T-helper 2 cell (primary cell): ENCODE results near the gene EBLN1.
"Not testable (repeated sequence)": the region's sequence is repeated elsewhere in the genome, so short reads cannot be mapped to it uniquely, and the experiment has no call there.

Experiments used
- DNase-seq, 5 experiments: peaks; one replicate each; pipeline versions ENCODE4 v3.0.0 to v3.0.0-alpha.2; 2012 to 2022

EBLN1 gene

DNA sequence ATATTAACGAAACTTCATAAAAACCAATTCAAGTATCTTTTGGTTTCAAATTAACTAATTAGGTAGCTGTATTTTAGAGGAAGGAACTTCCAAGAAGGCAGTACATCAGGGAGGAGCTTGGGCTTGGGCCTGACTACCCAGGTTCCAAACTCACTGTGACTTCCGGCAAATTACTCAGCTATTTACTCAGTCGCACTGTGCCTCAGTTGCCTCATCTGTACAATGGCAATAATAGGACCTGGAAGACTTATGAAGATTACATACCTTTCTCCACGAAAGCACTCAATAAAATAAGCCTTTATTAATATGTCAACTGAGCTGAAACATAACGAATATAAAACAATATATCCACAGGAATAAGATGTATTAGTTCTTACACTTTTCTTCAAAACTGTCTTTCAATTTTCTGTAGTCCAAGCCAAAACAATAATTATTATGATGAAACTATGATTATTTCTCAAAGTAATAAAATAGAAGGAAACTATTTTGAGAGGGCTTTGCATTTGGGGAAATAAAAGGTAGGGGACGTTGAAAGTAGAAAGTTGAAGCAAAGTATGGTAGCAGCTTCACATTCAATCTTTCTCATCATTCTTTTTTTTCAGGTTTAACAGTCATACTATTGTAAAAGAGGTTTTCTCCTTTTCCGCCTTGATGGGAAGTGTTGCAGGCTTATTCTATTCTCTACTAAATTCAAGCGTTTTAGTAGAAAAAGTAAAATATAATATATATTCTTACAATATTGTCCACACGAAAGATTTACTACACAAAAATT, 10.5 kb upstream of the EBLN1 start:
- peak in 1 of 5 experiments; percentile 23 for DNase-seq

DNA sequence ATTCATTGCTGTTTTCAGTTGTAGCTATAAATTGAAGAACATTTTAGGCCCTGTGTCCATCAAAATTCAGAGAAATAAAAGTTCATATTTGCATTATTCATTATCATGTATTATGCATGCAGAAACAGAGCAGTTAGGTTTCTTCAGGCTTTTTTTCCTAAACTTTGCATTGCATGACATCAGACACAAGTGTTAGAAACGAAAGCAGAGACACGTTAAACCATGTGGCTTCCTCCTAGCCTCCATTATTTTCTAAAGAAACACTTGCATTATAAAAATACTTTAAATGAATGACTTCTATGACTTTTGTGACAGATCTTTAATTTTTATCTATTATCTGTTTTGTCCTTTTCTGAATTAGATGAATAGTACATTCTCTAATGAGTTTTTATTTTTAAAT, 8.8 kb upstream of the EBLN1 start:
- DNase-seq = no peak

DNA sequence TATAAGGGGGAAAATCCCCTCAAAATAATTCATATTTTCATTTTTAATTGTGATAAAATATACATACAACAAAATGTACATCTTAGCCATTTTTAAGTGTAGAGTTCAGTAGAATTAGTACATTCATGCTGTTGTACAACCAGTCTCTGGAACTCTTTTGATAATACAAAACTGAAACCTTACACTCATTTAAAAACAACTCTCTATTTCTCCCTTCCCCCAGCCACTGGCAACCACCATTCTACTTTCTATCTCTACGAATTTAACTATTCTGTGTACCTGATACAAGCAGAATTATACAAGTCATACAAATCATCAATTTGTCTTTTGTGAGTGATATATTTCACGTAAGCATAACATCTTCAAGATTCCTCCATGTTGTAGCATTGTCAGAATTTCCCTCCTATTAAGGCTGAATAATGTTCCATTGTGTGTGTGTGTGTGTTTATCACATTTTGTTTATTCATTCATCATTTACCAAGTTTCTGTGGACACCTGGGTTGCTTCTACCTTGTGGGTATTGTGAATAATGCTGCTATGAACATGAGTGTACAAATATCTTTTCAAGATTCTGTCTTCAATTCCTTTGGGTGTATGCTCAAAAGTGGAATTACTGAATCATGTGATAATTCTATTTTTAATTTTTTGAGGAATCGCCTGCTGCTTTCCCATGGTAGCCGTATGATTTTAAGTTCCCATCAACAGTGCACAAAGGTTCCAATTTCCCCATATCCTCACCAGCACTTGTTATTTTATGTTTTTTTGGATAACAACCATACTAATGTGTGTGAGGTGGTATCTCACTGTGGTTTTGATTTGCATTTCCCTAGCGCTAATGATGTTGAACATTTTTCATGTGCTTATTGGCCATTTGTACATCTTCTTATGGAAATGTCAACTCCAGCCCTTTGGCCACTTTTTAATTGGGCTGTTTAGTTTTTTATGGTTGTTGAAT, 4.7 kb upstream of the EBLN1 start:
- peak in 1 of 5 experiments; percentile 70 for DNase-seq

DNA sequence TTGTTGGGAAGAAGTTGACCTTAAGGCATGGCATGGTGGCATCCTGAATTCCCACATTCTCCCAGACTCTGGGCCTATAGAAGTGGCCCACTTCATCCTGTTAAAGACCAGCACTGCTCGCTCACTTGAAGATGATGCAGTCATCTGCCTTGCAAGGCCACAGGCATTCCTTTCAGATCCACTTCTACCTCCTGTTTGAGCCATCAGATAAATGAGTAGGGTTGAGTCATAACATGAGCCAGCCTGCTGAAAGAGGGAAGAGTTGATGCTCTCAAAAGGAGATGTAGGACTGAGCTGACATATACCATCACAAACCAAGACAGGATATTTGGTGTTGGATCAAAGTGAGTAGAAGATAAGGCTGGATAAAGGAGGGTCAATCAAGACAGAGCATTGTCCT, 1.5 kb upstream of the EBLN1 start:
- DNase-seq = no peak

GRCh38 chr10:22218448-22218847, 633 bp upstream of the EBLN1 start:
- DNase-seq = no peak

GRCh38 chr10:22217084-22217483, 731 bp downstream of the EBLN1 start:
- not testable (repeated sequence) for DNase-seq

GRCh38 chr10:22210267-22210666, 7.5 kb downstream of the EBLN1 start:
- no peak for DNase-seq

DNA sequence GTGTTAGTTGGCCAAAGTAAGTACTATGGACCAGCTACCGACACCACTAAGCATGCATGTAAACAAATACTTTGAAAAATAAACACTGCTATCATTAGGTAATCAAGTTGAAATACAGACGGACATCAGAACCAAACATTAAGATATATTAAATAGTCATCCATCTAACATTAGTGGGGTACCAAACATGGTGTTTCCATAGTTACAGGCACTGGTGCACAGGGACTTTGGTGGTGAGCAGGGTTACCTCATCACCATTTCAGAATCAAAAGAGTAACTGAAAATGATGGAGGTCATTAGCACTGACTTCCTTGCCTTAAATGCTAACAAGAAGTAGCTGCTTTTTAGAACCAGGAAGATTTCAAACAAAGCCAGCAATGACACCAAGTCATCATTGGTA, 23.9 kb downstream of the EBLN1 start:
- DNase-seq = no peak

DNA sequence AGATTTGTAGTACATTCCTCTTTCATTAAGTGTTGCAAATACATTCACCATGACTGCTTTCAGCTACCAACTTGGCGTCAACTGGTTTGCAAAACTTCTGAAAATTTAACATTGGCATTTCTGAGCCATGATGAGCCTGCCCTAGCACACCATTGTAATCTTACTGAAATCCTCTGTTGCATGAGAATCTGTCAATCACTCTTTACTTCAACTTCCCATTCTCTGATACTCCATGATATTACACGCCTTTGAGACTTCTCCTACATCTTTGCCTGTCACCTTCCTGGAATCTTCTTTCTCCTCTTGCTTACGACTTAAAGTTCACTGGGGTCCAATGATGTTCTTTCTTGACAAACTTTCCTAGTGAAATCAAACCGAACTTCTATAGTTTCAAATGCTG, 32.2 kb downstream of the EBLN1 start:
- no peak for DNase-seq

DNA sequence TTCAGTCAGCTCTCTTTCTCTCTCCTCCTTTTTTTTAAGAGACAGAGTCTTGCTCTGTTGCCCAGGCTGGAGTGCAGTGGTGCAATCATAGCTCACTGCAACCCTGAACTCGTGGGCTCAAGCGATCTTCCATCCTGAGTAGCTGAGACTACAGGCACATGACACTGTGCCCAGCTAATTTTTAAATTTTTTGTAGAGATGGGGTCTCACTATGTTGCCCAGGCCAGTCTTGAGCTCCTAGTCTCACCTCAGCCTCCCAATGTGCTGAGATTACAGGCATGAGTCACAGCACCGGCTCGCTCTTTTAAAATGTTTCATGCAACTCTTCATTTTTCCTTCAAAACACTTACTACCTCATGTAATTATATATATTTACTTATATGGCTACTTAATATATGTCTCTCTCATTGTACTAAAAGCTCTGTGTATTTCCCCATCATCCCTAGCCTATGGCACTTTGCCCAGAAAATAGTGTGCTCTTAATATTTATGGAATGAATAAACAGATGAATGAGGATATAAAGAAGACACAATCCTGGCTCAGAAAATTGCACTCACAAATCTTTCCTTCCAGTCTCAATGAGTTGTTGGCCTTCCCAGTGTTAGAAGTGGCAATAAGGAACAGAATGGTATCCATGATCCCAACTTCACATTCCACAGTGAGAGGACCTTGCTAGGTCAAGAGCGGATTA, 33.9 kb downstream of the EBLN1 start:
- no peak for DNase-seq

DNA sequence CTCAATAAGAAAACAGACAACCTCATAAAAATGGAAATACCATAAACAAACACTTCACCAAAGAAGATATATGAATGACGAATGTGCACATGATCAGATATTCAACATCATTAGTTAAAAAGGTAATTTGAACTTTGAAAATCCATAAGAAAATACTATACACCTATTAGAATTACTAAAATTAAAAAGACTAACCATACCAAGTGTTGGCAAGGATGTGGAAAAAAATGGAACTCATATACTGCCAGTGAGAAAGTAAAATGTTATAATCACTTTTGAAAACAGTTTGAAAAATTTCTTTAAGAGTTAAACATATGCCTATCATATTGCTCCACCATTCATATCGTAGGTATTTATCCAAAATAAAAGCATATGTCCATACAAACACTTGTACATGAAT, 37.1 kb downstream of the EBLN1 start:
- DNase-seq = no peak

DNA sequence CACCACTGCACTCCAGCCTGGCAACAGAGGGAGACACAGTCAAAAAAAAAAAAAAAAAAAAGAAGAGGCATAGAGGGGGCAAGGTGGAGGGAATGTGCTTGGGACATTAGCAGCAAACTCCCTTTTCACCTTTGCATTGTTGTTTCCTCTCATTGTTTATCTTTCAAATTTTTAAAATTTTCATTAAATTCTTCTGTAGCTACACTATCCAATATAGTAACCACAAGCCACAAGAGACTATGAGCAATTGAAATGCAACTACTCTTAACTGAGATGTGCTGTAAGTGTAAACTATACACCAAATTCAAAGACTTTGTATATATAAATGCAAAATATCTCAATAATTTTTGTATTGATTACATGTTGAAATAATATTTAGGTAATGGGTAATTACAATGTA, 43.4 kb downstream of the EBLN1 start:
- no peak for DNase-seq

DNA sequence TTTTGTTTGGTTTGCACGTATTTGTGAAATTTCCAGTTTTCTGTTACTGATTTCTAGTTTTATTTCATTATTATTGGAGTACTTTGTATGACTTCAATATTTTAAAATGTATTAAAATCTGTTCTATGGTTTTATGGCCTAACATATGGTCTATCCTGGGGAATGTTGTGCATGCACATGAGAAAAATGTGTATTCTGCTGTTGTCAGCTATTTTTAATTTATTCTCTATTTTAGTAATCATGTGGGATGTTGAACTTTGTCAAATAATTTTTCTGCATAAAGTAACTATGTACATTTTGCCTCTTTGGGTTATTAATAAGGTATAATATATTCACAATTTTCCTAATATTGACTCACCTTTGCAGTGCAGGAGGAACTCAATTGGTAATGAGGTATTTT, 46.7 kb downstream of the EBLN1 start:
- DNase-seq = no peak

DNA sequence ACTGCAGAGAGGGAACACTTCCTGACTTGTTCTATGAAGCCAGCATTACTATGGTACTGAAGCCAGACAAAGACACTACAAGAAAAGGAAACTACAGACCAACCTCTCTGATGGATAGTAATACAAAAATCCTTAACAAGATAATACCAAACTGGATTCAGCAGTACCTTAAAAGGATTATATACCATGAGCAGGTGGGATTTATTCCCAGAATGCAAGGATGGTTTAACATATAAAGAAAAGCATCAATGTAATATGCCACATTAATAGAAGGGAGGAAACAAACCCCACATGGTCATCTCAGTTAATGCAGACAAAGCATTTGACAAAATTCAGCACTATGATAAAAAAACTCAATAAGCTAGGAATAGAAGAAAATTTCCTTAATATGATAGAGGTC, 47.2 kb downstream of the EBLN1 start:
- DNase-seq = no peak

DNA sequence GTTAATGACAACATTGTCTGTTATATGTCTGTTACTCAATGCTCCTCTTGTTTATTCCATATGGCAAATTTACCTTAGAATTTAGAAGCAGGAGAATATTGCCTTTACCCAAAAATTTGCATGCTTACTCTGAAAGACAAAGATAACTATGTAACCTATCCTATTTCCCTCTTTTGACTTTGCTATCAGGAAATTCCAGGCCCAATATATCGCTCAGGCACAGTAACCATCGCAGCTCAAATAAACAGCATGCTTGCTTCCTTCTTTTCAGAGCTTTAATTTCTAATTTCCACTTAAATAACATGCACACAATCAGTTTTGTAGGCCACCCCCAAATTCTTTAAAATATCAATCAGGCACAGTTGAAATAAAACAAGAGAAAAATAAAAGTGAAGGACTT, 57.8 kb downstream of the EBLN1 start:
- DNase-seq = no peak

GRCh38 chr10:22159180-22159579, 58.6 kb downstream of the EBLN1 start:
- peak in 1 of 5 experiments; percentile 1 for DNase-seq
